Activated CD4-positive, CD25-positive, alpha-beta regulatory T cell treated with anti-CD3 and anti-CD28 coated beads, Interleukin-2, amount 50 U/mL, for 24 hours (primary cell): ENCODE data around the gene RHOT2.

Source experiments
- ATAC-seq, 2 donors: fragments of 150-1000 bp; cut with Tn5 transposase; one replicate each; pipeline ENCODE4 v1.10.0; 2021; ENCODE audit warnings: mild to moderate bottlenecking in 1 of 2, moderate library complexity in 1 of 2

RHOT2 gene

DNA sequence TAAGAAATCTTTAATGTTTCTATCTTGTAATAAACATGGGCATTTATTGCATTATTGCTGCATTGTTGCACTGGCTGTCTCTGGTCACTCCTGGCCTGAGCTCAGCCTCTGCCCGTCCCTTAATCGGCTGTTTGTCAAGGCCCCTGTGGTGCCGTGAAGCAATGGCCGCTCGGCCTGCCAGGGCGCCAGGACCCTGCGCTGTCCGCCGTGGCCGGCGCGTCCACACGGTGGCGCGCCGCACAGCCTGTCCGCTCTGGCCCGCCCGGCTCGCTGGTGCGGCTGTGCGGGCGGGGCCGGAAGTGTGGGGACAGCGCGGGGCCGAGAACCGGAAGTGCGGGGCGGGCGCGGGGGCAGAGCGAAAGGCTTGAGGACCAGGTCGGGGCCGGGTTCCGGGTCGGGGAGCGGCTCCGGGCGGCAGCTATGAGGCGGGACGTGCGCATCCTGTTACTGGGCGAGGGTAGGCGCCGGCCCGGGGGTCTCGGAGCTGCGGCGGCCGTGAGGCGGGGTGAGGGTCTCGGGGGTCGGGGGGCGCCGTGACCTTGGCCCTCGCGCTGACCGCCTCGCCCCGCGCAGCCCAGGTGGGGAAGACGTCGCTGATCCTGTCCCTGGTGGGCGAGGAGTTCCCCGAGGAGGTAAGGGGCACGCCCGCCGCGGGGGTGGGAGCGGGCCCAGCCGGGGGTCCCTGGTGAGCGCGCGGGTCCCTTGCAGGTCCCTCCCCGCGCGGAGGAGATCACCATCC lies at the start of gene RHOT2:
TSS of gene RHOT2 (plus strand) at position 353 of the 739 bp plus-strand sequence. CDS start at position 421, 68 bp downstream.
- ATAC-seq = peak; percentile 98

DNA sequence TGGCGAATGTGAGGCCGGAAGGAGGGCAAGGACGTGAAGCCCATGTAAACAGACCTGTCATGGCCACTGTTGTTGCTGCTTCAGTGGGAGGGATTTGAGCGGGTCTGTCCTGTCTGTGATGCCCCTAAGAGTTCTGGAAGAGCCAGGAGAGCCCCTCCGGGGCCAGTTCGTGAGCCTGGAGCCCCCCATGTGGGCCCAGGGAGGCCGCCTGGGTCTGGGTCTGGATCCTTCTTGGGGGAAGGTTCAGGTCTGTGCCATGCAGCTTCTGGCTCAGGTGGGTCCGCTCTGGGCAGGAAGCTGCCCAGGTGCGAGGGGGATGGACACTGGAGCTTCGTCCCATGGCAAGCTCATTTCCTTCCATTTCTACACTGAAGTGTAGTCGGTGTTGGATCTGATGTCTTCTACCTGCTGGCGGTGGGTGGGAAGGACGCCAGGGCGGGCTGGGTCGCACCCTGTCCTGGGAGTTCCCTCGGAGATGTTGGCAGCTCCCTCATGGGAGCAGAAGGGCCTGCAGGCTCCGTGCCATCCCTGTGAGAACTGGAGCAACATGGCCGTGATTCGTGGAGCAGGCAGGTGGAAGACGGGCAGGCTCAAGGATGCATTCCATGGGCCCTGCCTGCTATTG lies 48.3 kb upstream of the RHOT2 start:
- ATAC-seq = no peak

DNA sequence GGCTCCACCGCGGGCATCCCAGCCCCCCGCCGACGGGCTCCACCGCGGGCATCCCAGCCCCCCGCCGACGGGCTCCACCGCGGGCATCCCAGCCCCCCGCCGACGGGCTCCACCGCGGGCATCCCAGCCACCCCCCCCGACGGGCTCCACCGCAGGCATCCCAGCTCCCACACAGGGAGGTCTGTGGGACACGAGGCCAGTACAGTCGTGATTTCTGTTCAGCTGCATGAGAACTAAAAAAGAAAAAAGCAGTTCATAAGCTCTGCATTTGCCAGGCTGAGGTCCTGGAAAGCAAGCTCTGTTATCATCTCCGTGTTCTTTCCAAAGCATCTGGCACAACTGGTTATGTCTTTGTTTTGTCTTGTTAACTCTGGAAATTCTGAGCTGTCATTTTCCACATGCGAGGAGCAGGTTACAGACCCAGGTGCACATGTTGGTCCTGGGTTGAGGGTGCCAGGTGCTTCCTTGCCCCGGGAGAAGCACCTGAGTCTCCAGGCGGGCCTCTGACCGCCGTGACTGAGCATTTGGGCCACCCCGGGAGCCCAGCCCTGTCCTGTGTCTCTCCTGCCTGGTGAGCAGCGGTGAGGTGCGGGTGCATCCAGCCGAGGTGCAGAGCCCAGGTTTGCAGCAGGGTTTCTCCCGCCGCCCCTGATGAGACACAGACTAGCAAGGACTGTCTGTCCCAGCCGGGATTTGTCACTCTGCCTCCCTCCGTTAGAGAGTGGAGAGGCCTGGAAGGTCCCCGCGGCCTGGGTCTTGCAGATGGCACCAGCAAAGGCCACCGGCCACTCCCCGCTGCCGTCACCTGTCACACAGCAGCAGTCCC lies 47.0 kb upstream of the RHOT2 start:
- no peak for ATAC-seq

DNA sequence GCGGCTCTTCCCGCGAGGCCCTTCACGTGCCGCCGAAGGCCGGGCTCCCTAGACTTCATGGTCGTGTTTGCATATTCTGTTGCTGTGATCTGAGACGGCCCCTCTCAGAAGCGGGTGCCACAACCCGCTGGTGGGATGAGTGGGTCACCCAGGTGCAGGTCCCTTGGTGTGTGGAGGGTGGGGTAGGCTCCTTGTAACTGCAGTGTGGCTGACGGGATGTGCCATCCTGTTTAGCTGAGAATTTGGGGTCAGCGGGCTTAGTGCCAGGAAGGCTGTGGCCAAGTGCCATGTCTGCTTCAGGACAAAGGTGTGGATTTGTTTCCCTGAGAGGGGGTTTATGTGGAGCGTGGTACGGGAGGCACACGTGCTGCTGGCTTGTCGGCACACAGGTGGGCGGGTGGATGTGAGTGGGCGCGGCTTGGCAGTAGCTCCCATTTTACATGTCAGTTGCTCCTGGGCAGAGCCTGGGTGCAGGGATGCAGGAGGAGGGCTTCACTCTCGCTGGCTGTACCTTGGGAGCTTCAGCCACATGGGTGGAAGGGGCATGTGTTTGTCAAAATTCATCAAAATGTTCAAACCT lies 46.3 kb upstream of the RHOT2 start:
- ATAC-seq = no peak

DNA sequence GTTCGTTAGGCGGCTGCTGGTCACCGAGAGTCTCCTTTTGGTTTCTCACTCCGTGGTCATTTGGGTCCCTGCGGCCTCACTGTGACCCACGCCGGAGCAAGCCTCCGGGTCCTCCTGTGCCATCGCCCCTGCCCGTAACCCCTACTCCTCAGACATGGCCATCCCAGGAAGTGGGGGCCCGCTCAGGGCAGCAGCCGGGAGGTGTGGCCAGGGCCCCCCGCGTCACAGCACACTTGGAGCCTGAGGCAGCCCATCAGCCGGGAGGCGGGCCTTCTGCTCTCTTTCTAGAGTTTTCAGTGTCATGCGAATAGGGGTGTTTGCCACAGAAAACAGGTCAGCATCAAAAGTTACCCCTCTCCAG lies 45.0 kb upstream of the RHOT2 start:
- no peak for ATAC-seq

DNA sequence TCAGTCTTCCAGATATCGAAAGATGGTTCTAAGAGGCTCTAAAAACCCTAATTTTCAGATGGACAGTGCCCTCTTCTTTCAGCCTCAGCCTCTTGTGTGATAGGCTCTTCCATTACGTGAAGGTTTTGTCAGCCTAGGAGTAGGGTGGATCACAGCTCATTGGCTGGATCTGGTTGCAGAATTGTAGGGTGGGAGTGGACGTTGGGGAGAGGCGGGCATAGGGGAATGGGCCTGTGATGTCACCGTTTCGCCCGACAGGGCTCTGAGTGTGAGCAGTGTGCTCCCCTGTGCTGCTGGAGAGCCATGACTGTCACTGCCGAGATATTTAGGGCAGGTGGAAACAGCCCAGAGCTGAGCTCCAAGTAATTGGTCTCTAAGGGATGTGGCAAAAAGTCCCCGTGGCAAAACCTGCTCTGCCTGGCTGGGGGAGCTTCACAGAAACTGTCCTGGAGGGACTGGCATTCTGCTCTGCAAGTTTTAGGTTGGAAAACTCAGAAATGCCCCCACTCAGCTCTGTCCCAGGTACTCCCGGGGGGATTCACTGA lies 43.3 kb upstream of the RHOT2 start:
- no peak for ATAC-seq

DNA sequence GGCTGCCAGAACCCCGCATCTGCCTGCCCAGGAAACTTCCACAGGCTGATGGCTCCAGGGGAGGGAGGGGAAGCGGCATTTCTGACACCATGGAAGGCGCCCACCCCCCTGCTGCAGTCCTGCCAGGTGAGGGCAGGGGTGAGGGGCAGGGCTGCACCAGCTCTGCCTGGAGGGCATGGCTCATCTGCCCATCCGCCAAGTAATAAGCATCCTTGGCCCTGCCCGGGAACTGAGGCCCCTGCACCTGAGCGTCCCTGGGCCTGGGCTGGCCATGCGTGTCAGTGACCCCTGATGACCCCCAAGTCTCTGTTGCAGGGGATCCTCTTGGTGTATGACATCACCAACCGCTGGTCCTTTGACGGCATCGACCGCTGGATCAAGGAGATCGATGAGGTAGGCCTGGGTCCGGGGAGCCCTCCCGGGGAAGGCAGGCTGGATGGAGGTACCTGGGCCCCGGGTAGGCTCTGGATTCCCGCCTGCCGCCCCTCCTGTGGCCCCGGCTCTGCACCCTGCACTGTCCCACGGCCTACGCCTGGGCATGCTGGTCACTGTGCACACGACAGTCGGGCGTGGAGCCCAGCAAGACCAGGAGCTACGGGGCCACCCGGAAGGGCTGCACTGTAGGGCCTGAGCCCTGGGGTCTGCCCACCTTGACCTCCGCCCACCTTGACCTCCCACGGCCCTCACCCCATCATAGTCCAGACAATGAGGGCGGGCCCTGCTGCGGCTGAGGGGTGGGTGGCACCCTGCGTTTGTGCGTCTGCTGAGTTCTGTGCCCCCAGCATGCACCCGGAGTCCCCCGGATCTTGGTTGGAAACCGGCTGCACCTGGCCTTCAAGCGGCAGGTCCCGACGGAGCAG lies 42.6 kb upstream of the RHOT2 start:
- no peak for ATAC-seq

DNA sequence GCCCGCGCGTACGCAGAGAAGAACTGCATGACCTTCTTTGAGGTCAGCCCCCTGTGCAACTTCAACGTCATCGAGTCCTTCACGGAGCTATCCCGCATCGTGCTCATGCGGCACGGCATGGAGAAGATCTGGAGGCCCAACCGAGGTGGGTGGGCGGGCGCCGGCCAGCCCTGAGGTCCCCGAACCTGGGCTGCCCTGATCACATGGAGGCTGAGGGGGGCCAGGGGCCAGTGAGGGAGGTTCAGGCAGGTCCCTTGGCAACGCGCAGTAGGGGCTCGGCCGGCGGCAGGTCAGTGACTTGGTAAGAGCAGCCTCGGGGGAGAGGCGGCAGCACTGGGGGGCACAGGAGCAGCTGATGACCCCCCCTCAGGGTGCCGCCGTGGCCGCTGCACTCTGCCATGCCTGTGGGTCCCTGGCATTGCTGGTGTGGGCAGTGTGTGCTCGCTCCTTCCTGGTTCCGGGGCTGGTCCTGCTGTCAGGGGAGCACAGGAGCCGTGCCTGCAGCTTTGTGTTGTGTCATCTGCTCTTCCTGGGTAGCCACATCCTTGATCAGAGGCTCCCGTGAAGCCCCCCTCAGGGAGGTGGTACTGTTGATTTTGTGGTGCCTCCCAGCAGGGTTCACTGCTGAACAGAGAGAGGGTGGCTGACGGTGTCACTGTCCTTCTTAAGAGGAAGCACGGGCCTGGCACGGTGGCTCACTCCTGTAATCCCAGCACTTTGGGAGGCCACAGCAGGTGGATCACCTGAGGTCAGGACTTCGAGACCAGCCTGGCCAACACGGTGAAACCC lies 41.8 kb upstream of the RHOT2 start:
- ATAC-seq = no peak

DNA sequence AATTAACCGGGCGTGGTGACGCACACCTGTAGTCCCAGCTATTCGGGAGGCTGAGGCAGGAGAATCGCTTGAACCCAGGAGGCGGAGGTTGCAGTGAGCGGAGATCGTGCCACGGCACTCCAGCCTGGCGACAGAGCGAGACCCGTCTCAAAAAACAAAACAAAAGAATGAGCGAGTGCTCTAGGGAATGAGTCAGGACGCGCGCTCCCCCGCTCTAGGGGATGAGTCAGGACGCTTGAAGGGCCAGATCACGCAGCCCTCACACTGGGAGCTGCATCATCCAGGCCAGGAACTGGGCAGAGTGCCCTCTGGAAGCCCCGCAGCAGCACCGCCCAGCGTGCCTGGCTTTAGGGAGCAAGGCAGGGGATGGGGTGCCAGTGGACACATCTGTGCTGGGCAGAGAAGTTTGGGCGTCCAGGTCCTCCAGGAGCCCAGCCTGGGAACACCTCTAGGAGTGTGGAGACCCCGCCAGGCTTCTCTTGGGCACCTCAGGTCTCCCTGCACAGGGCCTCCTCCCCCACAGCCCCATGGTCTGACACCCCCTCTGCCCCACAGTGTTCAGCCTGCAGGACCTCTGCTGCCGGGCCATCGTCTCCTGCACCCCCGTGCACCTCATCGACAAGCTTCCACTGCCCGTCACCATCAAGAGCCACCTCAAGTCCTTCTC lies 41.0 kb upstream of the RHOT2 start:
- no peak for ATAC-seq

DNA sequence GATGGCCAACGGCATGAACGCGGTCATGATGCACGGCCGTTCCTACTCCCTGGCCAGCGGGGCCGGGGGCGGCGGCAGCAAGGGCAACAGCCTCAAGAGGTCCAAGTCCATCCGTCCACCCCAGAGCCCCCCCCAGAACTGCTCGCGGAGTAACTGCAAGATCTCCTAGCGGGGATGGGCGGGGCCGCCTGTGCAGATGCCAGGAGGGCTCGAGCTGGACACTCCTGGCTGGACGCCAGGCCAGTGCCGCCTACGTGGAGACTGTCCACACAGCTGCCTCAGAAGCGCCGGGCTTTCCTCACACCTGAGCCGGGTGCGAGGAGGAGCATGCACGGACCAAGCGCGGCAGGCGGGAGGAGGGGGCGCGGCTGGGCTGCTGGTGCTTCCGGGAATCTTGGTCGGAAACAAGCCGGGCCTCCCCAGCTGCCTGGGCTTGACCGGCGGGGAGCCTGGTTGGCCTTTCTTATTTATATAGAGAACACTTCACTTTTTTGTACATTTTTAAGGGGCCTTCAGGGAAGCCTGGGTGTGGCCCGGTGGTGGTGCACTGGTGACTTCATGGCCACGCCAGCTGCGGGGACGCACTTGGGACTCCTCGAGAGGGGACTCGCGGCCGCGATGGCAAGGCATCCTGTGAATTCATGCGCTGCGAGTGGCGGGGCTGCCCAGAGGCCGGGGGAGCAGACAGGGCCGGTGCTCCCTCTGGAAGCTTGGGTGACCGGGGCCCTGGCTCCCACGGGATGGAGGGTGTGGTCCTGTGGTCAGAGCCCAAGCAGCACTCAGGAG lies 40.3 kb upstream of the RHOT2 start:
- ATAC-seq = no peak

DNA sequence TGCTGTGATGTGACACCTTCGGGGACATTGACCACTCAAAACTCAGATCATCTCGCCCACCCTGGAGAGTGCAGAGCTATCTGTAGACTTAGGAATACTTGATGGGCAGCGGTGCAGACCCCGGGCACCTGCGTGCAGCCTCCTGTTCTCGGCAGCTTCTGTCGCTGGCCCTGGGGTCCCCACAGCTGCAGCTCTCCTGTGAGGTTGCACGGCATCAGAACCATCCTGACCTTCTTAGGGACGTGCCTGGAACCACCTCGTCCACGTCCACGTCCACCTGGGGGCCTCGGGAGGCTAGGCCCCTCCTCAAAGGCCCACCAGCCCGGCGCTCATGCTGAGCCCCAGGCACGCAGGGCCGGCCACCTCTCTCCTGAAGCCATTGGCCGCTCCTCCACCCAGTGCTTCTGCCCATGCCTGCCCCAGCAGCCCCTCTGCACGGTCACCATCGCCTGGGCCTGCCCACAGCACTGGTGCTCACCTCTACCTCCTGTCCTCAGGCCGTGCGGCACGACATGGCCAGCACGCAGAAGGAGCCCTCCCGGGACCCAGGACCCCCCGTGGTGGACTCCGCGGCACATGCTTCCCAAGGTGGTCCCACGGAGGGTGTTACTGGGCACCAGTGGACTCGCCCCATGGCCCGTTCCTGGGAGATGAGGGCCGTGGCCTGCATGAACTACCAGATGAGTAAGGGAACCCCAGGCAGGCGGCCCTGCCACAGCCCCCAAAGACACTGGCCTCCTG lies 39.4 kb upstream of the RHOT2 start:
- ATAC-seq = no peak

DNA sequence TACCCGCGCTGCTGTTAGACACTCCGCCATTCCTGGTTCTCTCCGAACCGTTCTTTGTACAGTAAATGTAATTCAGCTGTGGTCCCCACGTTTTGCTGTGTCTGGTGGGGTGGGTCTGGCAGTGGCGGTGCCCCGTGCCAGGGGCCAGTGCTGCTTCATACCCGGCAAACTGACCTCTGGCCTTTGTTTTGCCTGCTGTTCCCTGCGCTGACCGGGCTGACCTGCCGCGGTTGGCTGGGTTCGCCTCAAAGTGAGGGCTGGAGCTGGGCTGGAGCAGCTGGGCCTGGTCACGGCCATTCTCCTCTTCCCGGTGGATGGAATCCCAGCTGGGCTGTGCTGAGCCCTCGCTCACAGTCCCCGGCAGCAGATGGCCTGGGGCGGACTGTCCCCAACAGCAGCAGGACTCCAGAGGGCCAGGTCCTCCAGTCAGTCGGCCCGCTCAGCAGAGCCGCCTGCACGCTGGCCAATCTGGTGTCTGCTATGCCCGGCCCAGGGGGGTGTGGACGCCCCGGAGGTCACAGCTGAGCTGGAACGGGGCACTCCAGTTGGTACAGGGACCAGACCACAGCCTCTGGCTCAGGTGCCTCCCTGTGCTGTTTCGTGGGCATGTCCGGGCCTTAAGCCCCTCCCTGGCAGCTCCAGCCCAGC lies 38.6 kb upstream of the RHOT2 start:
- no peak for ATAC-seq

DNA sequence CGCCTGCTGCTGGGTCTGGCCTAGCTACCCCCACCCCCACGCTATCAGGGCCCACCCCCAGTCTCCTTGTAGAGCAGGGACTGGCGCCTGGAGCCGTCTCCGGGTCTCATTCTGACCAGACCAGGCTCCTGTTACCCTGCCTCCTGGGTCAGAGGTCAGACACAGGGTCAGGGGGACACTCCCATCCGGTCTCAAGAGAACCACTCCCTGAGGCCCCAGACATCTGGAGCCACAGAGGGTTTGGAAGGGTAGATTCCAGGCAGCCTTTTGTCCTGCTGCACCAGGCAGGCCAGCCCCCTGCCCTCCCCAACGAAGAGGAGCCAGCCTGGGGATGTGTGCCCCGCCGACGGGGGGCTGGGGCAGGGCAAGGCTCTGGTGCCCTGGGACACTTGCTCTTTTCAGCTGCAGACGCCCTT lies 38.1 kb upstream of the RHOT2 start:
- no peak for ATAC-seq

DNA sequence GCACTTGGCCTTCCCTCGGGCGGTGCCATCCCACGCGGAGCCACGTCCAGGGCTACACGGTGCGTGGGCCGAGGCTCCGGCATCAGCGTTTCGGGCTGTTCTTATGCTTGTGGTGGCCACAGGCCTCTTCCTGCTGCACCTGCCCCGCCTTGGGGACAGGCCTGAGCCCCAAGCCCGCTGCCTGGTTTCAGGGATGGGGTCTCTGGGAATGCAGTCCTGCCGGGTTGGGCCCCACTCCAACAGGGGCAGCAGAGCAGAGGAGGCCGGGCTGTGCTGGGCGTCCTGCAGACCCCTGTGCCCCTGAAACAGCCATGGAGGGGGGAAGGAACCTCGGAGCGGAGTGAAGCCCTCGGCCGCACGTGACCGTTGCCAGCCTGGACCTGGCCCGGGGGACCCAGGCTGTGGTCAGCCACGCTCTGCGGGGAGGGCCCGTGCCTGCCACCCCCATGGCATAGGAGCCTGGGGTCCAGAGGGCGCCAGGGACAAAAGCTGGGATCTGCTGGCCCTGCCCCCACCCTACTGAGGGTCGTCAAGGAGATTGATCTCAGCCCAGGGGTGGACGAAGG lies 37.6 kb upstream of the RHOT2 start:
- ATAC-seq = no peak

DNA sequence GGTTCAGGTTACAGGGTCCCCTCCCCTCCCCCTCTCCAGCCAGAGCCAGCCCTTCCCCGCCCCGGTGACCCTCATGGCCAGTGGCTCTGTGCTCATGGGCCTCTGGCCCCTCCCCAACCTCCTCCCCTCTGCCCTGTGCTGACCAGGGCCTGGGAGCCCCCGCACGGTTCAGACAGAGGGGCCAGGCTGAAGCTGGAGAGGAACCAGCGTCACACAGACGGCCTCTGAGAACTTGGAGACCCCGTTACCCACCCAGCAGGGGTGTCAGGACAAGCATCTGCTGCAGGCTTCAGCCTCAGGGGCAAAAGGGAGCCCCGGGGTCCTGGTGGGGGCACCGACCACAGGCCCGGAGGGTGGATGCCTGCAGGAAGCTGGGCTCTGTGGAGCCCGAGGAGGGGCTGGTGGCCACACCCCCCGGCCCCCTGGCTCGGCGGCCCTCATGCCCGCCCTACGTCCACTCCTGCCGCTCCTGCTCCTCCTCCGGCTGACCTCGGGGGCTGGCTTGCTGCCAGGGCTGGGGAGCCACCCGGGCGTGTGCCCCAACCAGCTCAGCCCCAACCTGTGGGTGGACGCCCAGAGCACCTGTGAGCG lies 37.0 kb upstream of the RHOT2 start, which contains the start of gene WFIKKN1:
TSS of gene WFIKKN1 (plus strand) at position 171 of the 591 bp plus-strand sequence. CDS start at position 440, 269 bp downstream.
- ATAC-seq = no peak

DNA sequence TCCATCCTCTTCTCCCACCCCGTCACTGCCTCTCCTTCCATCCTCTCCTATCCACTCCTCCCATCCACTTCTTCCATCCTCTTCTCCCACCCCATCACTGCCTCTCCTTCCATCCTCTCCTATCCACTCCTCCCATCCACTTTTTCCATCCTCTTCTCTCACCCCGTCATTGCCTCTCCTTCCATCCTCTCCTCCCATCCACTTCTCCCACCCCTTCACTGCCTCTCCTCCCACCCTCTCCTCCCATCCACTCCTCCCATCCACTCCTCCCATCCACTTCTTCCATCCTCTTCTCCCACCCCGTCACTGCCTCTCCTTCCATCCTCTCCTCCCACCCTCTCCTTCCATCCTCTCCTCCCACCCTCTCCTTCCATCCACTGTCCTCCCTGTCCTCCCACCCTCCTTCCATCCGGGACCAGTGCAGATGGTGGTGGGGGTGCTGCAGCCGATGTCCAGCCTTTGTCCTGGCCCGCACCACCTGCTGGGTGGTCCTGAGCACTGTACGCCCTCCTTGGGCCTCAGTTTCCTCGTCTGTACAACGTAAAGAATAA lies 36.0 kb upstream of the RHOT2 start:
- ATAC-seq = no peak
